ELF-1 (cell line): ENCODE measurements around the gene CD180.

ENCODE experiments used
- DNase-seq: peaks from one replicate; pipeline ENCODE4 v3.0.0-alpha.2; 2016; ENCODE audit warnings: low read depth, low spot score

The CD180 gene

DNA sequence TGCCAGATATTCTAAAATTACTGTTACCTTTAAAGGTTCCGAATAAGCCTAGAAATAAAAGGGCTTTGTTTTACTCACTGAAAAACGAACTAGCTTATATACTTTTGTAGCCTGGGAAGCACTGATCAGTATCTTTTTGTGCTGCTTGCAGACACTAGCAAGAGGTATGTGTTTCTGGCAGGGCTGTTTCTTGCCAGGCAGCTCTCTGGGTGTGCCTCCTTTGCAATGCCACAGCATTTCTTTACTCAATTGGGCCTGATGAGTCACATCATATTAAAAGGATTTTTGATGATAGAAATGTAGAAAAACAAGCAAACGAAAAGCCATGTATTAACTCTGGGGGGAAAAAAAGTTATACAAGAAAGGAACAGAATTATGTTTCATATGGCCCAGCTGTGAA is 35.6 kb downstream of the CD180 start:
- peak; percentile 12 for DNase-seq

DNA sequence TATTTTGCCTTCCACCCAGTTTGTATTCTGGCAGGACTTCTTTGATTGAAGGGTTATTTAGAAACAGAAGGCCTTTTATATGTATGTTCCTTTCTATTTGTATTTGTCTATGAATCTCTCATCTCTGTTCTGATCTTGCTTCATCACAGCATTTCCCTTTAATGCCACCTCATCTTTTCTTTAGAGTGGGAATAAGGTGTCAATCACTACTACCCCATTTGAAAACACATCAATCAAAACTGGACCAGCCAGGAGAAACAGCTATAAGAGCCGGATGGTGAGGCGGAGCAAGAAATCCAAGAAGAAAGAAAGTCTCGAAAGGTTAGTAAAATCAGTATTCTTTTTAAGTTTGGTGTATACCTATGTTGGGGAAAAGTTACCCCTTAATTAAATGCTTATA is 36.3 kb downstream of the CD180 start:
- DNase-seq: no peak

DNA sequence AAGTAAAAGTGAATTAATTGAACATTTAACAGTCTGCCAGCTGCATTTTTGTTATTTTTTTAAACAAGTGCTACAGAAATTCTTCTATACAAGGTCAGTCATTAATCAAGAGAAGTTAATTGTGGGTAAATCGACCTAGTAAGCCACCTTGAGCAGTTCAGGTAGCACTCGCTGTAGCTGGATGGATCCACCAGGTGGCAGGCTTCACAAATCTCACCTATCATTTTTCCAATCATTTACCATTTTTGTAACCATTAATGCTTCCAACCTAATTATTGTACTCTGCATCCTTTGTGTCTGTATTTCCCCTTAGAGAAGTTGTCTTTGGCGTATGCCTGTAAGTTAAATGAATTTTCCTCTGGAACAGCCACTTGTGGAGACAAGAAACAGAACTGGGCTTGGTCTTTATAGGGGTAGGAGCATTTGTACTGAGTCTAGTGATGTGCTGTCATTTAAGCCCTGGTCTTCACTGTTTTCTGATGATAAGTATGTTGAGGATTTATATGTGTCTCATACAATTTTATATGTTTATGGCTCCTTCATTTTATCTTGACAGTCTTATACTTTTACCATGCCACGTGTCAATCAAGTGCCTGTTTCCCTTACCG is 39.5 kb downstream of the CD180 start:
- DNase-seq: peak; percentile 24

GRCh38 chr5:67154556-67155206 is 41.9 kb downstream of the CD180 start:
- DNase-seq: no peak

DNA sequence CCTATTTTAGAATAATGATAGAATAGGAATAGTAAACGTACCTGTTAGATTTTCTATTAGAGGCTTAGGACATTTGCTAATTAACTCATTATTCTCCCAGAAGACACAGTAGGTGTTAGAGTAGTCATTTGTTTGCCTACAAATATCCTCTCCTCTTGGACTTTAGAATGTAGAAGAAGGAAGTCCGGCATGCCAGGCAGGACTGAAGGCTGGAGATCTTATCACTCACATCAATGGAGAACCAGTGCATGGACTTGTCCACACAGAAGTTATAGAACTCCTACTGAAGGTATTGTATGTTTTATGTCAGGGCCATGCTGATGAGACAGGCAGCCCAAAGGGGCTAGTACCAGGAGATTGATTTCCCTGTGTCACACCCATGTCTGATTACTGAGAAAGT is 43.3 kb downstream of the CD180 start:
- DNase-seq: no peak

- no peak for DNase-seq
Observed at GRCh38 chr5:67152400-67152799, 44.2 kb downstream of the CD180 start.

DNA sequence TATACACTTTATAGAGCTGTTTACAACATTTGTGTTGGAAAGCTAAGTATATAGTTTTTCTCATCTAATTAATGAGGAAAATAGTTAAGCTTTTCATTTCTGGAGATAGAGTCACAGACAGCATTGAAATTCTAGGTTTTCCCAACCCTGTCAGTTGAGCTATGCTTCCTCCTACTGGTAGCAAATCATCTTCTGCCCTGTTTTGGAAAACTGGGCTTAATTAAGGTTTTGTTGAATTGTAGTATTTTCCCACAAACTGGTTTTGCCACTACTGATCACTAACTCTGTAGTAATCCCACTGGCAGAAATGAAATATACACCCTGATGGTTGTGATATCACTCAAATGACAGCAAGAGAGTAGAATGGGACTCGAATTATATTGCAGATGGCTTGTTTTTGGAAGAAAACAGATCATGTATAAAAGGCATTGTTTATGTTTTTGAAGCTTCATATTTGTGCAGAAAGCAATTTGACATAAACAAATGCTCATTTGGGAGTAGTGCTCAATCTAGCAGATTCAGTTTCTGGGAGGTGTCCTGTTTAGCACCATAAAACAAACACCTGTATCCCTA is 46.6 kb downstream of the CD180 start:
- DNase-seq: no peak

GRCh38 chr5:67149057-67149950 is 47.3 kb downstream of the CD180 start:
- no peak for DNase-seq

DNA sequence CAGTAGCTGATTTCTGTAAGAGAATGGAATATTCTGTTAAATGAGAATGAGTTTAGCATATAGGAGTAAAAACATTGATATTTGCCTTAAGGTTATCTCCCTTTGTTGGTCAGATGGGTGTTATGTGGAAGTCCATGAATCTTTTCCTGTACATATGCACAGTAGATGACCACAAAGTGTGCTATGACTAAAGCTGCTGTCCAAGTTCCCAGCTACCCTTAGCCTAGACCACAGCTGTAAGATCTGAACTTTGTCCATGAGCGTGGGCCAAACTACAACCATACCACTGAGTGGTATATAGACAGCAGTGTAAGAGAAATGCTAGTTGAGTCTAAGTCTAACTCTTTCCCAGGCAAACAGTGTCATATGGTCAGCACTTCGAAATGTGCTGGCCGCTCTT is 48.8 kb downstream of the CD180 start:
- DNase-seq: no peak

- no peak for DNase-seq
Observed at GRCh38 chr5:67146981-67147380, 49.6 kb downstream of the CD180 start.

- DNase-seq: no peak
Observed at GRCh38 chr5:67146574-67146973, 50.0 kb downstream of the CD180 start.

GRCh38 chr5:67144183-67144639 is 52.4 kb downstream of the CD180 start:
- no peak for DNase-seq

- DNase-seq: no peak
Observed at GRCh38 chr5:67143549-67143948, 53.0 kb downstream of the CD180 start.

DNA sequence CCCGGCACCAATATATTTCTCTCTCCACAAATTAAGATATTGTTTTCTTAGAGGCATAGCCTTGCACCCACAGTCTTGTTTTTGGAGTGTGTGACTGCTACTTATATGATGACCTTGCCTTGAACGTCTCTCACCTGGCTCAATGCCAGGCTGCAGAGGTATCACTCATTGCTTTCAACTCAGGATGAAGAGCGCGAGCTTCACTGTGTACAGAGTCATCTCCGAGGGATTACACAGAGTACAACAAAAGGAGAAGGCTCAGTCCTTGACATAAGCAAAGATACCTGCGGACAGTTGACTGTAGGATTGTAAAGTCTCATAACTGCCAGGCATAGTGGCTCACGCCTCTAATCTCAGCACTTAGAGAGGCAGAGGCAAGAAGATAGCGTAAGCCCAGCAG is 53.8 kb downstream of the CD180 start:
- no peak for DNase-seq

GRCh38 chr5:67141644-67142043 is 55.0 kb downstream of the CD180 start:
- DNase-seq: no peak

- no peak for DNase-seq
Observed at GRCh38 chr5:67140413-67140812, 56.2 kb downstream of the CD180 start.

GRCh38 chr5:67139030-67139429 is 57.6 kb downstream of the CD180 start:
- no peak for DNase-seq

- no peak for DNase-seq
Observed at GRCh38 chr5:67135381-67135984, 61.1 kb downstream of the CD180 start.

- DNase-seq: no peak
Observed at GRCh38 chr5:67133776-67134175, 62.8 kb downstream of the CD180 start.

DNA sequence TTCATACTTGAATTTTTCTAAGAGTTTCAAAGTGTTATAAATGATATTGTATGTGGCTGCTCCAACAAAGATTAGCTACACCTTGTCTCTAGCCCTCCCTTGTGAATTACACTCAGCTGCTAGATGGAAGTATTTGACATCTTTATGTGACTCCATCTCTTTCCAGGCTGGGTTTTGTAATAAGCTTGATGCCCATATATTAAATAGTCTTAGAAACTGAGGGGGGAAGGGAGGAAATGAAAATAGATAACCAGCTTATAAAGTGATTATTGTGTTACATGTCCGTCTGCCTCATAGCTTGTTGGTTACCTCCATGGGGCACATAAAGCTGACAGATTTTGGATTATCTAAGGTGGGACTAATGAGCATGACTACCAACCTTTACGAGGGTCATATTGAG is 63.4 kb downstream of the CD180 start:
- no peak for DNase-seq

- no peak for DNase-seq
Observed at GRCh38 chr5:67129768-67130167, 66.8 kb downstream of the CD180 start.
